Right ventricle myocardium inferior (tissue), 1 donor: ENCODE data around the gene DBNDD1. TPM values are rescaled to one million over a fixed set of nuclear protein-coding genes. Genes with fewer than 3 reads are reported as not detected.
"Not testable (repeated sequence)": the region's sequence is repeated elsewhere in the genome, so short reads cannot be mapped to it uniquely, and the experiment has no call there.

Source experiments
- ATAC-seq: fragments of 200-7000 bp; cut with Tn5 transposase; one replicate; pipeline ENCODE4 v1.9.1; 2020; ENCODE audit warnings: mild to moderate bottlenecking, moderate library complexity
- DNase-seq: peaks from one replicate; pipeline ENCODE4 v3.0.0; 2021; ENCODE audit errors: missing footprints
- intact Hi-C: fragments of 100-400 bp; cut with DNase I; formaldehyde crosslinking; loops from one replicate; pipeline ENCODE4 v1.11.0; 2022
- total RNA-seq: library from RNA; stranded (reverse); fragmentation: NEBNext Ultra II Directional; extraction: Animal tissue kit (Norgen Biotek cat#: 25700); gene quantifications from one replicate; pipeline ENCODE4 v1.2.1, GENCODE V29; 2021
- donor health status: DM: no; HTN: yes; CAD: no; lungs with severe emphysema.

DBNDD1 gene
- total RNA-seq, 1 donor from 2014 or later = 6.7 TPM

- no peak for ATAC-seq
Observed at GRCh38 chr16:89999831-90000574, 19.3 kb downstream of the DBNDD1 start.

GRCh38 chr16:89996178-89996489, 23.1 kb downstream of the DBNDD1 start:
- intact Hi-C loops = no loop called here
- no peak for ATAC-seq
- no peak for DNase-seq

More at GRCh38 chr16:89999831-90000574, 19.3 kb downstream of the DBNDD1 start:
- intact Hi-C loops = no loop called here
- no peak for DNase-seq

- ATAC-seq, intact Hi-C loops, DNase-seq: not testable (repeated sequence)
Observed at GRCh38 chr16:89995475-89996177, 23.6 kb downstream of the DBNDD1 start.

GRCh38 chr16:89994721-89995474, 24.4 kb downstream of the DBNDD1 start:
- DNase-seq, intact Hi-C loops, ATAC-seq: not testable (repeated sequence)

GRCh38 chr16:89994389-89994720, 24.9 kb downstream of the DBNDD1 start:
- DNase-seq = no peak
- intact Hi-C loops = no loop called here
- peak; percentile 16 for ATAC-seq

GRCh38 chr16:89993971-89994370, 25.3 kb downstream of the DBNDD1 start:
- intact Hi-C loops = no loop called here
- ATAC-seq (peak; percentile 21), DNase-seq (no peak)

GRCh38 chr16:89993377-89993776, 25.9 kb downstream of the DBNDD1 start:
- DNase-seq (no peak), ATAC-seq (no peak)
- intact Hi-C loops = no loop called here

- no peak for ATAC-seq
- no peak for DNase-seq
- intact Hi-C loops = no loop called here
Observed at GRCh38 chr16:89990799-89991198, 28.5 kb downstream of the DBNDD1 start.

GRCh38 chr16:89988951-89989350, 30.3 kb downstream of the DBNDD1 start:
- DNase-seq (no peak), ATAC-seq (no peak)

GRCh38 chr16:89987169-89987568, 32.1 kb downstream of the DBNDD1 start:
- intact Hi-C loops = no loop called here
- DNase-seq (no peak), ATAC-seq (no peak)

More at GRCh38 chr16:89988951-89989350, 30.3 kb downstream of the DBNDD1 start:
- intact Hi-C loops = no loop called here

GRCh38 chr16:89986600-89986999, 32.7 kb downstream of the DBNDD1 start:
- no peak for DNase-seq
- no peak for ATAC-seq
- intact Hi-C loops = no loop called here

- no peak for DNase-seq
- intact Hi-C loops = no loop called here
- no peak for ATAC-seq
Observed at GRCh38 chr16:89985219-89985618, 34.0 kb downstream of the DBNDD1 start.

GRCh38 chr16:89984216-89984615, 35.0 kb downstream of the DBNDD1 start:
- intact Hi-C loops = no loop called here
- DNase-seq = no peak
- no peak for ATAC-seq

- ATAC-seq (no peak), DNase-seq (no peak)
- intact Hi-C loops = no loop called here
Observed at GRCh38 chr16:89983536-89983935, 35.7 kb downstream of the DBNDD1 start.

- ATAC-seq (no peak), DNase-seq (no peak)
- intact Hi-C loops = no loop called here
Observed at GRCh38 chr16:89982318-89982717, 36.9 kb downstream of the DBNDD1 start.

GRCh38 chr16:89981414-89981813, 37.8 kb downstream of the DBNDD1 start:
- DNase-seq (no peak), ATAC-seq (no peak)
- intact Hi-C loops = no loop called here

GRCh38 chr16:89974870-89975269, 44.4 kb downstream of the DBNDD1 start:
- intact Hi-C loops = no loop called here
- DNase-seq (no peak), ATAC-seq (no peak)

GRCh38 chr16:89973654-89974335, 45.5 kb downstream of the DBNDD1 start:
- ATAC-seq = no peak

GRCh38 chr16:89973235-89973634, 46.0 kb downstream of the DBNDD1 start:
- no peak for DNase-seq
- intact Hi-C loops = no loop called here
- ATAC-seq = no peak

More at GRCh38 chr16:89973654-89974335, 45.5 kb downstream of the DBNDD1 start:
- intact Hi-C loops = no loop called here
- DNase-seq = no peak
